RWPE1 (cell line): ENCODE measurements around the gene RTEL1.
A peak's percentile ranks its signal among the peaks of the same experiment; 100 is the strongest.

Source experiments
- CTCF ChIA-PET: fragments of 350-600 bp; sonication (Branson Sonifier 250); formaldehyde crosslinking; extraction: SDS; loops from one replicate; lab custom pipeline; 2021; lab: Yijun Ruan, JAX
- POLR2A ChIA-PET: fragments of 400-600 bp; formaldehyde crosslinking; extraction: SDS; loops from one replicate; lab custom pipeline; 2020; ENCODE audit warnings: antibody characterized with exemption; ENCODE audit not compliant: low non-redundant PET; lab: Yijun Ruan, JAX
- DNase-seq: peaks from one replicate; pipeline ENCODE4 v3.0.0; 2012; ENCODE audit warnings: low spot score
- H3K27ac ChIP-seq: fragments of 450-650 bp; 2 replicates; pipeline ENCODE4 v1.5.1; 2017
- CTCF ChIP-seq: fragments of 450-650 bp; conservative IDR thresholded peaks from 2 replicates; pipeline ENCODE4 v1.5.1; 2017; ENCODE audit warnings: low read depth, mild to moderate bottlenecking

The RTEL1 gene

DNA sequence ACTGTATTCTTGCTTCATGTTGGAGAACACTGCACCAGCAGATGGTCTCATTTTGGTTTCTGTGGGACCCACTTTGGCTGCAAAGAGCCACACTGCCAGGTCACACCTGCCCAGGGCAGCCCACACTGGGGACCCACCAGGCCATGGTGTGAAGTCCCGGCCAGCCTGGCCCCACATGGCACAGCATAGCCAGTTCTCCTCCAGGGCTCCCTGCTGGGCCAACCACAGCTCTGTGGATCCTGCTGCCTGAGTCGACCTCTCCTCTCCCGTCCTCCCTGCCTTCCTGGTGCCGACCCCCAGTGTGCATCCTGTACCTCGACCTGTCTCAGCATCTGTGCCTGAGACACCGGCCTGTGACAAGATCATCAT is 46.6 kb downstream of the RTEL1 start:
- ChIA-PET CTCF (no interaction called here), POLR2A (no interaction called here)
- no peak for DNase-seq
- peak overlapping the region; percentile 97 for H3K27ac ChIP-seq
- no peak for TF ChIP-seq CTCF

- peak overlapping the region; percentile 97 for H3K27ac ChIP-seq
- CTCF ChIA-PET: interaction anchor here (0.8 to 2.7 kb wide), 6 partner anchors 9 to 275 kb away, joined by 3 to 8 read pairs (median 4); partner anchors contain the start of genes PTK6 and TNFRSF6B
- POLR2A ChIA-PET: interaction anchor here (1.1 kb wide), 1 partner anchor 14 kb away, joined by 7 read pairs; no protein-coding TSS in a partner anchor
- no peak for TF ChIP-seq CTCF
- DNase-seq: no peak
Measured at GRCh38 chr20:63705232-63706026, 47.3 kb downstream of the RTEL1 start.

- TF ChIP-seq CTCF: no peak
- ChIA-PET POLR2A (interaction anchor here (1.1 kb wide), 1 partner anchor 14 kb away, joined by 7 read pairs; no protein-coding TSS in a partner anchor), CTCF (interaction anchor here (0.6 to 2.7 kb wide), 12 partner anchors 9 to 274 kb away, joined by 3 to 8 read pairs (median 4); partner anchors contain the start of genes ABHD16B, PTK6 and TNFRSF6B)
- peak overlapping the region; percentile 97 for H3K27ac ChIP-seq
- no peak for DNase-seq
Measured at GRCh38 chr20:63706027-63706695, 48.0 kb downstream of the RTEL1 start.

- TF ChIP-seq CTCF: peak; percentile 64
- POLR2A ChIA-PET: interaction anchor here (0.6 to 1.7 kb wide), 6 partner anchors 11 to 158 kb away, joined by 4 to 7 read pairs (median 6); partner anchors contain the start of genes TNFRSF6B and TPD52L2
- DNase-seq: peak; percentile 74
- peak overlapping the region; percentile 97 for H3K27ac ChIP-seq
- CTCF ChIA-PET: interaction anchor here (0.6 to 2.7 kb wide), 13 partner anchors 10 to 291 kb away, joined by 3 to 8 read pairs (median 4); partner anchors contain the start of genes ABHD16B, PTK6 and TNFRSF6B
Measured at GRCh38 chr20:63706852-63707557, 48.9 kb downstream of the RTEL1 start.

DNA sequence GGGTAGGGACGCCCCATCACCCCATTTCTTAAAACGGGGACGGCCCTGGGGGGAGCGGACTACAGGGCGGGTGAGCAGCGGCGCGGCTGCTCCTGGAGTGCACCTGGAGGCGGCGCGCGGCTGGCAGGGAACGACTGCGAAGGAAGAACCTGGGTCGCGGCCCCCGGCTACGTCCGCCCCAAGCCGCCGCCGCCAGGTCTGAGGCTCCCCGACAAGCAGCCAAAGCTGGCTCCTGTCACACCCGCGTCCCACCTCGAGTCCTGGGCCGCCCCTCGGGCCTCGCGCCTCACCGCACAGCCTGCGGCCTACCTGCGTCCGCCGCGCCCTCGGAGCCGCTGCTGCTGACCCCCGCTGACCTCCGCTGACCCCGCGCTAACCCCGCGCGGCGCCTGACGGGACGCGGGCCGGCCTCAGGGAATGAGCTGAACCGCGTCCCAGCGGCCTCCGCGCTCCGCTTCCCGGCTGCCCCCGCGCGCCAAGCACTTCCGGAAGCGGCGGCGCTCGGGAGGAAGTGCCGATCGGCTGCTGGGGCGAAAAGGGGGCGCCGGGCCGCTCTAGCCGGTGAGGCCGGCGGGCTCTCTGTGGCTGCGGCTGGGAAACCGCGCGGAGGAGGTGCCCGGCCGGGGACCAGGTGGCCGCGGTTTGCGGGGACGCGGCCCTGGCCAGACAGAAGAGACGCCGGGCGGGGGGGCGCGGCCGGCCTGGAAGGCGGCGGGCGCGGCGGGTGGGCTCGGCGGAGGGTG is 49.6 kb downstream of the RTEL1 start, which contains the start of the genes ARFRP1 and ZGPAT:
Gene ARFRP1 (minus strand): TSS at position 419 of the 743 bp plus-strand sequence. CDS start 885 bp downstream, outside the sequence.
Gene ZGPAT (plus strand): TSS at position 482 of the 743 bp plus-strand sequence. CDS start 542 bp downstream, outside the sequence.
- CTCF ChIA-PET: interaction anchor here (0.6 to 2.7 kb wide), 7 partner anchors 14 to 267 kb away, joined by 3 to 8 read pairs (median 4); partner anchors contain the start of gene ABHD16B
- peak; percentile 87 for DNase-seq
- H3K27ac ChIP-seq: peak within 1 kb of the TSS; percentile 97
- POLR2A ChIA-PET: interaction anchor here (0.6 to 1.7 kb wide), 6 partner anchors 11 to 249 kb away, joined by 3 to 7 read pairs (median 4); partner anchors contain the start of genes TNFRSF6B, TPD52L2 and UCKL1
- no peak for TF ChIP-seq CTCF
